Fibroblast of mammary gland (primary cell): Measurements from ENCODE around the gene RNF17.

Experiments used
- DNase-seq: peaks from one replicate; pipeline ENCODE4 v3.0.0-alpha.2; 2010; ENCODE audit warnings: low read depth
- H3K4me3 ChIP-seq: 2 replicates; pipeline ENCODE4 v1.5.1; 2011; ENCODE audit warnings: low read depth, mild to moderate bottlenecking, low read length, moderate library complexity; ENCODE audit not compliant: control insufficient read depth
- TF ChIP-seq, protein P1 (sequence below): conservative IDR thresholded peaks from 2 replicates; pipeline ENCODE4 v1.5.1; 2011; ENCODE audit warnings: low read depth, low read length, inconsistent platforms; ENCODE audit not compliant: control insufficient read depth, insufficient read depth

The RNF17 gene

GRCh38 chr13:24896061-24896460, 132.1 kb downstream of the RNF17 start:
- no peak for DNase-seq
- TF ChIP-seq, protein P1, sequence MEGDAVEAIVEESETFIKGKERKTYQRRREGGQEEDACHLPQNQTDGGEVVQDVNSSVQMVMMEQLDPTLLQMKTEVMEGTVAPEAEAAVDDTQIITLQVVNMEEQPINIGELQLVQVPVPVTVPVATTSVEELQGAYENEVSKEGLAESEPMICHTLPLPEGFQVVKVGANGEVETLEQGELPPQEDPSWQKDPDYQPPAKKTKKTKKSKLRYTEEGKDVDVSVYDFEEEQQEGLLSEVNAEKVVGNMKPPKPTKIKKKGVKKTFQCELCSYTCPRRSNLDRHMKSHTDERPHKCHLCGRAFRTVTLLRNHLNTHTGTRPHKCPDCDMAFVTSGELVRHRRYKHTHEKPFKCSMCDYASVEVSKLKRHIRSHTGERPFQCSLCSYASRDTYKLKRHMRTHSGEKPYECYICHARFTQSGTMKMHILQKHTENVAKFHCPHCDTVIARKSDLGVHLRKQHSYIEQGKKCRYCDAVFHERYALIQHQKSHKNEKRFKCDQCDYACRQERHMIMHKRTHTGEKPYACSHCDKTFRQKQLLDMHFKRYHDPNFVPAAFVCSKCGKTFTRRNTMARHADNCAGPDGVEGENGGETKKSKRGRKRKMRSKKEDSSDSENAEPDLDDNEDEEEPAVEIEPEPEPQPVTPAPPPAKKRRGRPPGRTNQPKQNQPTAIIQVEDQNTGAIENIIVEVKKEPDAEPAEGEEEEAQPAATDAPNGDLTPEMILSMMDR, result no peak

DNA sequence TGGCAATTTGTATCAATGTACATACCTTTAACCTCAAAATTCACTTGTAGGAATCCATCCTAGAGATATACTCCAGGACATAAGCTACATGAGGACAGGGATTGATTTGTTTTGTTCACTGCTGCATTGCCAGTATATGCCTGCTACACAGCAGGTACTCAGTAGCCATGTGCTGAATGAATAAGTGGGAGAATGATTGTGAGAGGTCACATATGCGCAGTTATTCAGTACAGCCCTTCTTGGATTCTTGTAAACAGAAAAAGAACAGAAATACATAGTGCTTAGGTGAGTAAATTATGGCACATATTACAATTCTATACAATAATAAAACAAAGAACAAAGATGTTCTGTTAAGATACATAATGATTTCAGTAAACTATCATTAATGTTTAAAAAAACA, 133.3 kb downstream of the RNF17 start:
- no peak for DNase-seq

More at GRCh38 chr13:24896061-24896460, 132.1 kb downstream of the RNF17 start:
- no peak overlapping the region for H3K4me3 ChIP-seq

DNA sequence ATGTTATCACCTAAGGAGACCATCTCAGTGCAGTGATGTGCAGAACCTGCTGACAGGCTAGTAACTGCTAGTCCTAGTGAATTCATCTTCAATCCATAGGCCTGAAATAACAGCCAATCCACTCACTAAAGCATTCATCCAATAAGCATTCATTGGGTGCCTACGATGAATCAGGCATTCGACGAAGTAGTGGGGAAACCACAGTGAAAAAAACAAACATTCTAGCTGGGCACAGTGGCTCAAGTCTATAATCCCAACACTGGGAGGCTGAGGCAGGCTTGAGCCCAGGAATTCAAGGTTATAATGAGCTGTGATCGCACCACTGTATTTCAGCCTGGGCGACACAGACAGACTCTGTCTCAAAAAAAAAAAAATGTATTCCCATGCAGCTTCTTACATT, 135.6 kb downstream of the RNF17 start:
- no peak for DNase-seq
- TF ChIP-seq, protein P1, result no peak
- H3K4me3 ChIP-seq, result no peak overlapping the region

More for the DNA sequence above, 133.3 kb downstream of the RNF17 start:
- TF ChIP-seq, protein P1, result no peak
- H3K4me3 ChIP-seq, result no peak overlapping the region

DNA sequence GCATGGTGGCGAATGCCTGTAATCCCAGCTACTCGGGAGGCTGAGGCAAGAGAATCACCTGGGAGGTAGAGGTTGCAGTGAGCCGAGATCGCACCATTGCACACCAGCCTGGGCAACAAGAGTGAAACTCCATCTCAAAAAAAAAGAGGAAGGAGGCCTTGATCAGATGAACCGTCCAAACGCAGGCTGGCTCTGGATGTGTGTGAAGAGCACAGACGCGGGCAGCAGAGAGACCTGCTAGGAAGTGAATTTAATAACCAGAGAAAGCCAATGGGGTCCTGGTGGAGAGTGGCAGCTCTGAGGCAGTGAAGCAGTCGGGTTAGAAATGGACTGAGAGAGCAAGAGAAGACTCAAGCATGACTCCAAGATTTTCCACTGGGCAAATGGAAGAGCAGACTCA, 136.5 kb downstream of the RNF17 start:
- no peak for DNase-seq
- TF ChIP-seq, protein P1, result no peak
- H3K4me3 ChIP-seq, result no peak overlapping the region

DNA sequence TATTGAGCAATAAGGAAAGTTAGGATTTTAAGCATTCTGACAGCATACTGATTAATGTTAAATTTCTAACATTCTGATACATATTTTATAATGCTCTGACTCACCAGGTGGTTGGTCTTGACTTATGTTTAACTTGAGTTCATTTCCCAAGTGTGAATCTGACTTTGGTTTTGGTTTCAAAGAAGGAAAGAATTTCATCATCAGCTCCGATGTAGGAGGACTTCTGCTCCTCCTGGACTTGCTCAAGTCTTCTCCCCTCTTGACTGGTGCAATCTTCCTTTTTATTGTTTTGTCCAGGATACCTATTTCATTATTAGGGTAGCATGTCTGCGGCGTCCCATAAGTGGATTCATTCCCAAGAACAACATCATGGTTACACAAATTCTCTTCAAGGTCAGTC, 141.3 kb downstream of the RNF17 start:
- peak; percentile 51 for DNase-seq
- TF ChIP-seq, protein P1, result no peak
- no peak overlapping the region for H3K4me3 ChIP-seq

GRCh38 chr13:24906268-24906667, 142.3 kb downstream of the RNF17 start:
- no peak for DNase-seq
- H3K4me3 ChIP-seq, result no peak overlapping the region
- TF ChIP-seq, protein P1, result no peak
